Effector CD8-positive, alpha-beta T cell (primary cell): ENCODE measurements around the gene PLIN3.
"Not testable (repeated sequence)": the region's sequence is repeated elsewhere in the genome, so short reads cannot be mapped to it uniquely, and the experiment has no call there.

ENCODE experiments used
- DNase-seq: peaks from one replicate; lab custom pipeline; 2025; lab: John Stamatoyannopoulos, UW

Gene PLIN3

DNA sequence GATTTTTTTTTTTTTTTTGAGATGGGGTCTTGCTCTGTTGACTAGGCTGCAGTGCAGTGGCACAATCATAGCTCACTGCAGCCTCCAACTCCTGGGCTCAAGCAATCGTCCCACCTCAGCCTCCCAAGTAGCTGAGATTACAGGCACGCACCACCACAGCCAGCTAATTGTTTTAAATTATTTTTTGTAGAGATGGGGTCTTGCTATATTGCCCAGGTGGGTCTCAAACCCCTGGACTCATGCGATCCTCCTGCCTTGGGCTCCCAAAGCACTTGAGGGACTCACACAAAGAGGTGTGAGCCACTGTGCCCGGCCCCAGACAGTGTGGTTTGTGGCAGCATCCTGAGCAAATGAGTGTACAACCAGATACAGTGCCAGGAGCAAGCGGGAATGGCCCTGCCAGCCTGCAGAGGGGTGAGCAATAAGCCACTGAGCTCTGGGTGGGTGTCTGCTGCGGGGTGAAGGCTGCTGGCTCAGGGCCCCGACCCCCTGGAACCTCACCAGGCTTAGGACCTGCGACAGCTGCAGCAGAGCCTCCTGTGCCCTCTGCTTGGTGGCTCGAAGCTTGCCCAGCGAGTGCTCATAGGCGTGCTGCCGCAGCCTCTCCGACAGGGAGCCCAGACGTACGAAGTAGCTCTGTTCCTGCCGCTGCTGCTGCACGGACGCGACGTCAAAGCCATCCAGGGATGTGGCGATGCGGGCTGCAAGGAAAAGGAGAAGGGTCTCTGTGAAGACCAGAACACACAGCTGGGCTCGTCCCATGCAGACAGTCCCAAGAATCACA is 20.1 kb downstream of the PLIN3 start:
- DNase-seq = no peak

GRCh38 chr19:4845975-4846374 is 21.5 kb downstream of the PLIN3 start:
- DNase-seq = not testable (repeated sequence)

GRCh38 chr19:4844348-4845179 is 22.9 kb downstream of the PLIN3 start:
- DNase-seq = no peak

DNA sequence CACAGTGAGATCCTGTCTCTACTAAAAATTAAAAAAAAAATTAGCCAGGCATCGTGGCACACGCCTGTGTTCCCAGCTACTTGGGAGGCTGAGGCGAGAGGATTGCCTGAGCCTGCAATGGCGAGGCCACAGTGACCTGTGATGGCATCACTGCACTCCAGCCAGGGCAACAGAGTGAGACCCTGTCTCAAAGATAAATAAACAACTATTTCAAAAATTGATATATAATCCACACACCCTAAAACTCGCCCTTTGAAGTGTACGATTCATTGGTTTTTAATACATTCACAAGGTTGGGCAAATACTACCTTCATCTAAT is 23.9 kb downstream of the PLIN3 start:
- no peak for DNase-seq

DNA sequence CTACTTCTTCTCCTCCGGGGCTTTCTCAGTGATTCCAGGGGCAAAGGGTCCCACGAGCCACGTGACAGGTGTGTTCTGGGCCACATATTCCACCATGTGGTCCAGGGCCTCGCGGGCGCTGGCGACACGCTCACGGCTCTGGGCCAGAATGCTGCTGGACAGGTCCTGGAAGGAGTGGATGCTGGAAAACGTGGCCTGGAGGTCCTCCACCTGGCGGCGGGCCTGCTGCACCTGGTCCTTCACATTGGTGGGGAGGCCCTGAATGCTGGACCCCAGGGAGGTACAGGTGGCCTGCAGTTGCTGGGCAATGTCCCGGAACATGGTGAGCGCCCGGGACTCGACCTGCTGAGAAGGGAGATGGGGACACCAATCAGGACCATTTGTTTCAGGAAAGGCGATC is 28.3 kb downstream of the PLIN3 start:
- no peak for DNase-seq

DNA sequence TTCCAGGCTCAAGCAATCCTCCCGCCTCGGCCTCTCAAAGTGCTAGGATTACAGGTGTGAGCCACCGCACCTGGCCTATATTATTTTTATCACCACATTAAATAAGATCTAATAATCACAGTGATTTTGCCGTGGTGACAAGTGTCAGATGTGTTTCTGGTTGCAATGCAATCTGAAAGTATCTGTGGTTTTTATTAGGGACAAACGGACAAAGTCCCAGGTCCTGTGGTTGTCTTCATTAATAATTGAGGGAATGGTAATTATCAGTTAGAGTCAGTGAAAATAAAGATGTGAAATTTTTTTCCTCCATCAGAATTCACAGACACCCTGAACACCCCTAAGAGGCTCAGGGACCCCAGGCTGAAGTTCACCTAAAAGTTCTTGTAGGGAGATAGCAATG is 34.7 kb downstream of the PLIN3 start:
- no peak for DNase-seq

GRCh38 chr19:4831979-4832340 is 35.5 kb downstream of the PLIN3 start:
- not testable (repeated sequence) for DNase-seq

DNA sequence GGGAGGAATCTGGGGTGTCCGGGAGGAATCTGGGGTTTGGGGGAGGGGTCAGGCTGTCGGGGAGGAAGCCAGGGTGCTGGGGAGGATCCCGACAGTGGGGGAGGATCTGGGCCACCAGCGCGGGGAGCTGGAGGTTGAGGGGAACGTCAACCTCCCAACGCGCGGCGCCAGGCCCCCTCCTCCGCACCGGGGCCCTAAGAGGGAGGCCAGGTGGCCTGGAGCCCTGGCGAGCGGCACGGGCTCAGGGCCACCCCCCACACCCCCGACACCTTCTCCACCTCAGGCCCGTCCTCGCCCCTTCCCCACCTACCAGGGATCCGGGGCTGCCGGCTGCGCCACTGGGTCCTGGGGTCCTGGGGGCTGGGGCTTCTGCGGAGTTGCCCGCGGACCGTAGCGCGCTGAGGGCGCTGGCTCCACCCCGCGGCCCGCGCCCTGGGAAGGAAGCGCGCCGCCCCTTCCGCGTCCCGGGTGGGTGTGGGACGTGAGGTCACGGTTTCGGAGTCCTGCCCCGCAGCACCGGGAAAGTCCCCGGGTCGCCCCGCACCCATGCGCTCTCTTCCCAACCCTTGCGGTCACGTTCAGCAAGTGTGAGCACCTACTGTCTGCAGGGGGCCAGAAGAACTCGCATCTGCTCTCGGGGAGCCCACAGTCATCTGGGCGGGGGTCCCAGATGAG is 36.0 kb downstream of the PLIN3 start, which contains the start of gene TICAM1:
Gene TICAM1 (minus strand): TSS at position 409 of the 675 bp plus-strand sequence. CDS start 13,335 bp downstream, outside the sequence.
- DNase-seq = peak; percentile 75

GRCh38 chr19:4830768-4831265 is 36.6 kb downstream of the PLIN3 start:
- DNase-seq = no peak

DNA sequence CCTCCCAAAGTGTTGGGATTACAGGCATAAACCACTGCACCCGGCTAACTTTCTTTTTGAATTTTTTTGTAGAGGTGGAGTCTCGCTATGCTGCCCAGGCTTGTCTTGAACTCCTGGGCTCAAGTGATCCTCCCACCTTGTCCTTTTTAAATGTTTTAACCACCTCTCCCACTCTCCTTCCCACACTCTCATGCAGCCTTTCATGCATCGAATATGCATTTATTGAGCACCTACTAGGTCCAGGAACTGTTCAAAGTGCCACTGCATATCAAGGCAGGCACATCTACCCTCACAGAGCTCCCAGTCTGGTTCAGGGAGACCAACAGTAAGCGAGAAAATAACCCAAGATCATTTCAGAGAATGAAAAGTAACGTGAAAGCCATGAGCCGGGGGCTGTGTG is 37.1 kb downstream of the PLIN3 start:
- no peak for DNase-seq

DNA sequence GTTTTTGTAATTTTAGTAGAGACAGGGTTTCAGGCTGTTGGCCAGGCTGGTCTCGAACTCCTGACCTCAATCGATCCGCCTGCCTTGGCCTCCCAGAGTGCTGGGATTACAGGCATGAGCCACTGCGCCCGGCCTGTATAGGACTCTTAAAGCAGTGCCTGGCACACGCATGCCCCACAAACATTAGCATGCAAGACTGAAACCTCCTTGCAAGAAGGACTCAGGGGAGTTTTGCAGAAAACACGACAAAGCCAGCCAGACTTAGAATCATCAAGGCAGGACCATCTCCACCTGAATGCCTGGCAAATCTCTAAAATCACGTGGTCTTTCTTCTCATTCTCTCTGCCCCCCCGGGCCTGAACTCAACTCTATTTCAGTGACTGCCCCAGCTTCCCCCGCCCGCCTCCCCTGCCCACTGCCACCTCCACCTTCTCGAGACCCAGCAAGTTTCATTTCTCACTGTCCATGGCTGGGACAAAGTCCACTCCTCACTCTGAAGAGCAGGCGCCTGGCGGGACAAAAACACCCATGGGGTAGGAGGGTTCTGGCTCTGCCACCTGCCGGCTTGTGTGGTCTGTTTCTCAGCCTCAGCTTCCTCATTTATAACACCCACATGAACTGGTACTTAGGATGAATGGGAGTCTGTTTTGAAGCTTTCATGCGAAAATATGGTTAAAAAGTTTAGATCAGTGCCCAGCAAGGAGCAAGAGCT is 38.3 kb downstream of the PLIN3 start:
- DNase-seq = no peak

GRCh38 chr19:4823577-4823976 is 43.9 kb downstream of the PLIN3 start:
- DNase-seq = no peak

- DNase-seq = not testable (repeated sequence)
Observed at GRCh38 chr19:4822354-4822753, 45.1 kb downstream of the PLIN3 start.

- no peak for DNase-seq
Observed at GRCh38 chr19:4821265-4821664, 46.2 kb downstream of the PLIN3 start.

DNA sequence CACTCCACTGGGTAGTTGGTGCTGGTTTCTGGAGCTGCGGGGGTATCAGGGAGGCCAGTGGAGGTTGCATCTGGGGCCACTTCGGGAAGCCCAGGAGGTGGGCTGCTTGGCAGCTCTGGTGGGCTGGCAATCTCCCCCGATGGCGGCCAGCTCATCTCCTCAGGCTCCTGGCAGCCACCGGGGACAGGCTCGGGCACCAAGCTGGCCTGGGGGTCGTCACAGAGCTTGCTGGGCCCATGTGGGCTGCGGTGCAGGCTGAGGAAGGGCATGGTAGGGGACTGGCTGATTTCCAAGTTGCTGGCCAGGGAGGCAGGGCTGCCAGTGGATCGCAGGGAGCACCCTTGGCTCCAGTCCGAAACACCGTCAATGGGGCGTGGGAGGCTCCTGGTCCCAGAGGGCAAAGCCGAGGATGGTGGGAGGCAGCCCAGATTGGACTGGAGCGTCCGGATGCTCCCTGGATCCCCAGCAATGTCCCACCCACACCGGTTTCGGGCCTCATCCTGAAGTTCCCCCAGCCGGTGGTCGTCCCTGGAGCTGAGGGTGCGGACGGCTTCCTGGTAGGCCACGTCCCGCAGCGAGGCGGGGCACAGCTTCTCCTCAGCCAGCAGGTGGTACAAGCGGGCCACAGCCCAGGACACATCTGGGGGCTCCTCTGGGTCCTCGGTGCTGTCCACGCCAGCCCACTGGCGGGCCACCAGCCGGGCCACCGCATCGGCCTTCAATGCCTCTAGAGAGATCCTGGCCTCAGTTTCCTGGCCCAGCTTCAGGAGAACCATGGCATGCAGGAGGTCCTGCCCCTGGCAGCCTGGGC is 49.8 kb downstream of the PLIN3 start:
- no peak for DNase-seq

GRCh38 chr19:4816950-4817278 is 50.6 kb downstream of the PLIN3 start:
- DNase-seq = no peak

- DNase-seq = no peak
Observed at GRCh38 chr19:4816202-4816949, 51.1 kb downstream of the PLIN3 start.

DNA sequence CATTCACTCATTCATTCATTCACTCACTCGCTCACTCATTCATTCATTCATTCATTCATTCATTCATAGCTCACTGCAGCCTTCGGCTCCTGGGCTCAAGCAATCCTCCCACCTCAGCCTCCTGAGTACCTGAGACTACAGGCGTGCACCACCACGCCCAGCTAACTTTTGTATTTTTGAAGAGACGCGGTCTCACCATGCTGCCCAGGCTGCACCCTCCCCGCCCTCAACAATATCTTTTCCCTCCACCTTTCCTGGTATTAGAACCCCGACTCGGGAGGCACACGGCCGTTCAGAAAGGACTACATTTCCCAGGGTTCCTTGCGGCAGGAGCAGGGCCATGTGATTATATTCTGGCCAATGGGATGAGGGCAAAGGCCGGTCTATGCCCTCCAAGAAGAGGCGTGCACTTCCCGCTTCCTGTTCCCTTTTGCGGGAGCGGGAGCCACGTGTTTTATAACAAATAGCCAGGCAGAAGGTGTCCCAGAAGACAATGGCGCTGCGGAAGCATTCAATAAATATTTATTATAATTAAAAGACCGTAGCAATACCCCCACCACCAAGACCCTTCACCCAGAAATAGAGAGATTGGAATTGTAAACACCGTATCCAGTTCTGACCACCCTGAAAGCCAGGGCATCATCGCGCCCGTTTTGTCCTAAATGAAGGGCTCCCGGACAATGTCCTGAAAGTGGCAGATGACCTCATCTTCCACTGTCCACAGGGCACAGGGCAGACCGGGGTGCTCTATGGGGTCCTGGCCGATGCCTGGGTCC is 51.9 kb downstream of the PLIN3 start:
- DNase-seq = peak; percentile 65

DNA sequence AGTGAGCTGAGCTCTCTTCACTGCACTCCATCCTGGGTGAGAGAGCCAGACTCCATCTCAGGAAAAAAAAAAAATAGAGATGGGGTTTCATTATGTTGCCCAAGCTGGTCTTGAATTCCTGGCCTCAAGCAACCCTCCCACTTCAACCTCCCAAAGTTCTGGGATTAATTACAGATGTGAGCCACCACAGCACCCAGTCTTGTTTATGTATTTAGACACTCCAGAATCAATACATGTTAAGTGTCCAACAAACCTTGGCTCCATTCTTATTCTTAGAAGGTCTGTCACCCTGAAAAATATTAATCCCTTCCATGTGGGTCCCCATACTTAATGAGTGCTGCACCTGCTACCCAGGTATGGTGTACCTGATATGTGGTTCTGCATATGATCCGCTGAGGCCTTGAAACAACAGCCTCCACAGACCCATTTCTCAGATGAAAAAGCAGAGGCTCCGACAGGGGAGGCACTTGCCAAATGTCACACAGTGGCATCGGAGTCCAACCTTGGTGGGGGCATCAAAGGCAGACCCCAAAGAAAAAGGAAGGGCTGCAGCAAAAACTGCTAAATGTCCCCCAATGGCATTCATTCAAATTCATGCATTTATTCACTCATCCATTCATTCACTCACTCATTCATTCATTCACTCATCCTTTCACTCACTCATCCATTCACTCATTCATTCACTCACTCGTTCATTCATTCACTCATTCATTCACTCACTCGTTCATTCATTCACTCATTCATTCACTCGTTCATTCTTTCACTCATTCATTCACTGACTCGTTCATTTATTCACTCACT is 52.6 kb downstream of the PLIN3 start:
- no peak for DNase-seq
